Neuron (in vitro differentiated cells): ENCODE results near the gene PPP1R9A.

Experiments used
- H2AFZ ChIP-seq: one replicate; pipeline ENCODE4 v1.6.1; 2013; ENCODE audit warnings: low read depth, mild to moderate bottlenecking, inconsistent platforms, low read length, moderate library complexity
- H3K27me3 ChIP-seq: one replicate; pipeline ENCODE4 v1.6.1; 2013; ENCODE audit warnings: low read length; ENCODE audit not compliant: insufficient read depth
- H3K36me3 ChIP-seq: one replicate; pipeline ENCODE4 v1.6.1; 2013; ENCODE audit warnings: low read length; ENCODE audit not compliant: insufficient read depth
- H3K4me1 ChIP-seq: one replicate; pipeline ENCODE4 v1.6.1; 2013; ENCODE audit warnings: low read length; ENCODE audit not compliant: insufficient read depth
- H3K4me3 ChIP-seq: 2 replicates; pipeline ENCODE4 v1.5.1; 2013; ENCODE audit warnings: mild to moderate bottlenecking, low read length, moderate library complexity
- H3K9me3 ChIP-seq: one replicate; pipeline ENCODE4 v1.6.1; 2013; ENCODE audit warnings: low read length

The PPP1R9A gene

GRCh38 chr7:95264363-95264891, 357.0 kb downstream of the PPP1R9A start:
- Histone ChIP-seq H3K27me3 (no peaks in the 10 kb centered on the region), H3K4me1 (peaks cover 21% of the 10 kb centered on the region), H3K9me3 (no peaks in the 10 kb centered on the region), H3K36me3 (peaks cover 4% of the 10 kb centered on the region), H2AFZ (no peak overlapping the region), H3K4me3 (no peak overlapping the region)

- no peaks in the 10 kb centered on the region for H3K9me3 ChIP-seq
- H3K4me1 ChIP-seq: peaks cover 21% of the 10 kb centered on the region
- no peak overlapping the region for H2AFZ ChIP-seq
- H3K36me3 ChIP-seq: peaks cover 5% of the 10 kb centered on the region
- H3K4me3 ChIP-seq: no peak overlapping the region
- no peaks in the 10 kb centered on the region for H3K27me3 ChIP-seq
These were observed 358.2 kb downstream of the PPP1R9A start for GRCh38 chr7:95265634-95266033.

GRCh38 chr7:95267754-95268153, 360.4 kb downstream of the PPP1R9A start:
- Histone ChIP-seq H2AFZ (no peak overlapping the region), H3K4me1 (peaks cover 15% of the 10 kb centered on the region), H3K36me3 (peaks cover 6% of the 10 kb centered on the region), H3K9me3 (no peaks in the 10 kb centered on the region), H3K4me3 (no peak overlapping the region), H3K27me3 (no peaks in the 10 kb centered on the region)

- Histone ChIP-seq H3K4me1 (peaks cover 8% of the 10 kb centered on the region), H3K9me3 (no peaks in the 10 kb centered on the region), H3K27me3 (no peaks in the 10 kb centered on the region), H2AFZ (no peak overlapping the region), H3K36me3 (peaks cover 10% of the 10 kb centered on the region), H3K4me3 (no peak overlapping the region)
These were observed 362.2 kb downstream of the PPP1R9A start for GRCh38 chr7:95269640-95270039.

- Histone ChIP-seq H2AFZ (no peak overlapping the region), H3K36me3 (peaks cover 5% of the 10 kb centered on the region), H3K4me1 (no peaks in the 10 kb centered on the region), H3K9me3 (no peaks in the 10 kb centered on the region), H3K27me3 (no peaks in the 10 kb centered on the region), H3K4me3 (no peak overlapping the region)
These were observed 368.7 kb downstream of the PPP1R9A start for GRCh38 chr7:95276114-95276513.

GRCh38 chr7:95279417-95279816, 372.0 kb downstream of the PPP1R9A start:
- H3K27me3 ChIP-seq: no peaks in the 10 kb centered on the region
- no peak overlapping the region for H2AFZ ChIP-seq
- no peaks in the 10 kb centered on the region for H3K4me1 ChIP-seq
- no peaks in the 10 kb centered on the region for H3K9me3 ChIP-seq
- H3K4me3 ChIP-seq: no peak overlapping the region
- no peaks in the 10 kb centered on the region for H3K36me3 ChIP-seq

GRCh38 chr7:95286096-95286495, 378.7 kb downstream of the PPP1R9A start:
- Histone ChIP-seq H3K36me3 (peaks cover 3% of the 10 kb centered on the region), H2AFZ (no peak overlapping the region)

GRCh38 chr7:95290166-95290830, 382.9 kb downstream of the PPP1R9A start:
- Histone ChIP-seq H3K4me1 (peaks cover 5% of the 10 kb centered on the region), H3K36me3 (peaks cover 3% of the 10 kb centered on the region), H3K27me3 (no peaks in the 10 kb centered on the region), H3K9me3 (no peaks in the 10 kb centered on the region), H2AFZ (no peak overlapping the region), H3K4me3 (no peak overlapping the region)

More at GRCh38 chr7:95286096-95286495, 378.7 kb downstream of the PPP1R9A start:
- no peaks in the 10 kb centered on the region for H3K27me3 ChIP-seq
- H3K9me3 ChIP-seq: no peaks in the 10 kb centered on the region
- H3K4me3 ChIP-seq: no peak overlapping the region
- no peaks in the 10 kb centered on the region for H3K4me1 ChIP-seq

GRCh38 chr7:95295397-95295796, 388.0 kb downstream of the PPP1R9A start:
- no peaks in the 10 kb centered on the region for H3K27me3 ChIP-seq
- peaks cover 5% of the 10 kb centered on the region for H3K4me1 ChIP-seq
- peaks cover under 1% of the 10 kb centered on the region for H3K36me3 ChIP-seq
- no peak overlapping the region for H3K4me3 ChIP-seq
- no peaks in the 10 kb centered on the region for H3K9me3 ChIP-seq
- no peak overlapping the region for H2AFZ ChIP-seq

GRCh38 chr7:95296456-95296855, 389.1 kb downstream of the PPP1R9A start:
- Histone ChIP-seq H3K27me3 (no peaks in the 10 kb centered on the region), H3K4me1 (peaks cover 5% of the 10 kb centered on the region), H2AFZ (no peak overlapping the region), H3K9me3 (no peaks in the 10 kb centered on the region), H3K36me3 (no peaks in the 10 kb centered on the region), H3K4me3 (no peak overlapping the region)

GRCh38 chr7:95297041-95297440, 389.6 kb downstream of the PPP1R9A start:
- H3K27me3 ChIP-seq: no peaks in the 10 kb centered on the region
- peaks cover 5% of the 10 kb centered on the region for H3K4me1 ChIP-seq
- H3K36me3 ChIP-seq: no peaks in the 10 kb centered on the region
- H2AFZ ChIP-seq: no peak overlapping the region
- no peaks in the 10 kb centered on the region for H3K9me3 ChIP-seq
- H3K4me3 ChIP-seq: no peak overlapping the region

GRCh38 chr7:95298091-95298490, 390.7 kb downstream of the PPP1R9A start:
- H2AFZ ChIP-seq: no peak overlapping the region
- H3K4me1 ChIP-seq: peaks cover 4% of the 10 kb centered on the region
- no peaks in the 10 kb centered on the region for H3K9me3 ChIP-seq
- no peak overlapping the region for H3K4me3 ChIP-seq
- no peaks in the 10 kb centered on the region for H3K36me3 ChIP-seq
- no peaks in the 10 kb centered on the region for H3K27me3 ChIP-seq

GRCh38 chr7:95303013-95303905, 395.9 kb downstream of the PPP1R9A start:
- H3K36me3 ChIP-seq: no peaks in the 10 kb centered on the region

More at GRCh38 chr7:95303013-95303905, 395.9 kb downstream of the PPP1R9A start:
- peaks cover 8% of the 10 kb centered on the region for H3K4me1 ChIP-seq
- H3K9me3 ChIP-seq: no peaks in the 10 kb centered on the region
- H3K4me3 ChIP-seq: no peak overlapping the region
- no peak overlapping the region for H2AFZ ChIP-seq
- H3K27me3 ChIP-seq: no peaks in the 10 kb centered on the region
